Ovary (tissue), 9 donors: ENCODE results near the gene DNHD1. TPM values are rescaled to one million over a fixed set of nuclear protein-coding genes. Genes with fewer than 3 reads are reported as not detected.

Source experiments
- DNase-seq, 5 donors: peaks; one replicate each; pipeline ENCODE4 v3.0.0-alpha.2; 2019 to 2020
- H3K27ac ChIP-seq, 2 donors: fragments of 200-600 bp; one replicate each; pipeline versions ENCODE4 v1.5.1 to v1.8.0; 2019 to 2022
- H3K27me3 ChIP-seq: fragments of 200-600 bp; one replicate; pipeline ENCODE4 v1.8.0; 2022
- H3K36me3 ChIP-seq: fragments of 200-600 bp; sonication (generic); one replicate; pipeline ENCODE4 v1.5.1; 2019
- H3K4me1 ChIP-seq: one replicate; pipeline ENCODE4 v1.8.1; 2013; ENCODE audit warnings: mild to moderate bottlenecking, moderate library complexity; ENCODE audit not compliant: insufficient read depth
- H3K4me3 ChIP-seq: fragments of 200-600 bp; sonication (generic); one replicate; pipeline ENCODE4 v1.5.1; 2017
- H3K9me3 ChIP-seq, 2 donors: fragments of 200-600 bp in 1 of 2; sonication (generic) in 1 of 2; one replicate each; pipeline versions ENCODE4 v1.5.1 to v1.8.1; 2013 to 2019; ENCODE audit warnings: mild to moderate bottlenecking in 1 of 2, moderate library complexity in 1 of 2
- CTCF ChIP-seq, 3 donors: fragments of 450-650 bp in 2 of 3; fragments of 200-600 bp in 1 of 3; IDR thresholded peaks; one replicate each; pipeline versions ENCODE4 v1.5.1 to v1.8.0; 2016 to 2022; ENCODE audit warnings: antibody characterized with exemption in 3 of 3, mild to moderate bottlenecking in 1 of 3
- EP300 ChIP-seq: sonication (generic); formaldehyde crosslinking; IDR thresholded peaks from one replicate; pipeline ENCODE4 v1.6.1; 2017; ENCODE audit warnings: antibody characterized with exemption
- POLR2A ChIP-seq: fragments of 450-650 bp; IDR thresholded peaks from one replicate; pipeline ENCODE4 v1.6.1; 2017; ENCODE audit warnings: antibody characterized with exemption, mild to moderate bottlenecking, moderate library complexity
- WGBS, 3 donors: extraction: QIAGEN DNeasy Blood & Tissue Kit in 1 of 3; methylation state at CpG; one replicate each; pipeline versions ENCODE4 v1.1.5 to v1.1.7; 2013 to 2017; 5-methylcytosine and 5-hydroxymethylcytosine counted together
- intact Hi-C, 4 donors: fragments of 100-400 bp; cut with DNase I; formaldehyde crosslinking; loops; one replicate each; pipeline versions ENCODE4 v1.11.0 to v1.15.1; 2022 to 2023
- polyA plus RNA-seq, 2 donors: library from polyadenylated mRNA; stranded (reverse); fragments of 200-250 nt in 1 of 2; fragments of 350-450 nt in 1 of 2; fragmentation: Illumina TruSeq in 1 of 2; extraction: RNeasy Lipid Tissue Mini Kit (QIAGEN cat#74804) in 1 of 2; gene quantifications; one replicate each; pipeline ENCODE4 v1.2.3, GENCODE V29; 2013 to 2014
- total RNA-seq, 7 donors: library from RNA; depleted of rRNA in 2 of 7; stranded (reverse); fragments of >200 nt in 2 of 7; fragmentation: NEBNext Ultra II Directional in 3 of 7; extraction: Animal tissue kit (Norgen Biotek cat#: 25700) in 3 of 7; gene quantifications; one replicate each; pipeline versions ENCODE4 v1.1.0 to v1.2.4, GENCODE V29; 2016 to 2023
- donor health status: DM: no; HTN: no; CAD: no; lungs with moderate emphysema.
- donor health status: DM: no; HTN: no; CAD: no.
- donor health status: Bipolar disorder and iron deficiency.
- donor health status: DM: yes; HTN: yes; CAD: no.
- donor health status: DM: no; HTN: no; CAD: no.
- donor health status: DM: yes; HTN: yes; CAD: no.

Gene DNHD1
- total and polyA plus RNA-seq, 9 donors, result 4.0 to 27.6 (median 9.2) TPM

GRCh38 chr11:6604790-6605189 is 107.7 kb downstream of the DNHD1 start:
- H3K27me3 ChIP-seq, result no peaks in the 10 kb centered on the region
- no peak for DNase-seq
- WGBS, 3 donors, result 2 to 9% (median 6%) methylated on average over 3 of the region's 3 CpGs
- intact Hi-C loops, result loop anchor here (5.0 to 10.0 kb wide), 5 partner anchors 78 to 367 kb away; partner anchors contain the start of genes MRPL17 (in 4 of the 4), CNGA4 (in 1 of the 4) and TRIM3 (in 1 of the 4)
- peak overlapping the region; percentile 12 to 83 for H3K27ac ChIP-seq
- peak overlapping the region; percentile 96 for H3K4me3 ChIP-seq
- peaks cover 19% of the 10 kb centered on the region for H3K4me1 ChIP-seq
- TF ChIP-seq POLR2A, result no peak
- no peak for TF ChIP-seq EP300
- no peak for TF ChIP-seq CTCF (IDR thresholded peaks at IDR 0.05)
- no peaks in the 10 kb centered on the region for H3K36me3 ChIP-seq
- H3K9me3 ChIP-seq, result no peaks in the 10 kb centered on the region

GRCh38 chr11:6606471-6607189 is 109.5 kb downstream of the DNHD1 start:
- Histone ChIP-seq H3K4me1 (peaks cover 19% of the 10 kb centered on the region), H3K27me3 (no peaks in the 10 kb centered on the region), H3K27ac (peak overlapping the region; percentile 77 to 86), H3K9me3 (no peaks in the 10 kb centered on the region), H3K4me3 (peak overlapping the region; percentile 28), H3K36me3 (no peaks in the 10 kb centered on the region)
- peak; percentile 92 to 95 (median 92) for DNase-seq
- WGBS, 3 donors, result 2 to 6% (median 5%) methylated on average over 11 of the region's 11 CpGs
- intact Hi-C loops, result loop anchor here (5.0 to 10.0 kb wide), 4 partner anchors 78 to 369 kb away; partner anchors contain the start of genes CNGA4 (in 1 of the 4), MRPL17 (in 1 of the 4) and TRIM3 (in 1 of the 4)
- TF ChIP-seq EP300, result no peak
- no peak for TF ChIP-seq CTCF (IDR thresholded peaks at IDR 0.05)
- peak; percentile 89 for TF ChIP-seq POLR2A

- H3K9me3 ChIP-seq, result no peaks in the 10 kb centered on the region
- peak overlapping the region in 1 of 2 donors; percentile 86 for H3K27ac ChIP-seq
- DNase-seq, result no peak
- TF ChIP-seq CTCF (IDR thresholded peaks at IDR 0.05), result no peak
- H3K36me3 ChIP-seq, result no peaks in the 10 kb centered on the region
- intact Hi-C loops, result loop anchor here (5.0 to 10.0 kb wide), 4 partner anchors 78 to 370 kb away; partner anchors contain the start of genes CNGA4 (in 1 of the 4), MRPL17 (in 1 of the 4) and TRIM3 (in 1 of the 4)
- no peaks in the 10 kb centered on the region for H3K27me3 ChIP-seq
- H3K4me3 ChIP-seq, result peak overlapping the region; percentile 14
- H3K4me1 ChIP-seq, result peaks cover 16% of the 10 kb centered on the region
Observed at GRCh38 chr11:6607190-6607795, 110.2 kb downstream of the DNHD1 start.

- no peaks in the 10 kb centered on the region for H3K27me3 ChIP-seq
- no peaks in the 10 kb centered on the region for H3K9me3 ChIP-seq
- intact Hi-C loops, result loop anchor here (5.0 to 10.0 kb wide), 4 partner anchors 77 to 371 kb away; partner anchors contain the start of genes CNGA4 (in 1 of the 4), MRPL17 (in 1 of the 4) and TRIM3 (in 1 of the 4)
- no peaks in the 10 kb centered on the region for H3K36me3 ChIP-seq
- peaks cover 13% of the 10 kb centered on the region for H3K4me1 ChIP-seq
- no peak for TF ChIP-seq EP300
- TF ChIP-seq POLR2A, result no peak
- no peak for TF ChIP-seq CTCF (IDR thresholded peaks at IDR 0.05)
- 80 to 87% (median 85%) methylated on average over 9 of the region's 9 CpGs for WGBS, 3 donors
- no peak overlapping the region for H3K4me3 ChIP-seq
- peak overlapping the region in 1 of 2 donors; percentile 86 for H3K27ac ChIP-seq
- DNase-seq, result peak in 2 of 5 donors; percentile 8 to 42
Observed at GRCh38 chr11:6608011-6608410, 110.9 kb downstream of the DNHD1 start.
